Measurements from ENCODE around the gene SMIM38.

SMIM38 gene

DNA sequence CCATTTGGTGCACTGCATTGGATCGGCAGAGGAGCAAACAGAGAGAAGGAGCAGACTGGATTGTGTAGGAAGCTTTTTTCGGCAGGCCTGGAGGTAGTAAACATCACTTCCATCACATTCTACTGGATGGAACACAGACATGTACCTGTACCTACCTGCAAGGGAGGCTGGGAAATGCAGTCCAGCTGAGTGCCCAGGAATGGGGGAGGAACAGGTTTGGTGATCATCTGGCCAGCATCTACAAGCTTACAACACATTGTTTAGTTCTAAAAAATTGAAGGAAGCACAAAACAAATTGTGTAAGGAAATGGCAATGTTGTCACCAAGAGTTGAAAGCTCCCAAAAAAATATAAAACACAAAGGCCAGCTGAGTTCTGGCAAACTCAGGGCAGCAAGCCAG, 19.1 kb downstream of the SMIM38 start:
- no peak for TF ChIP-seq FOXP2 (optimal IDR thresholded peaks at IDR 0.05; ENCODE audit: borderline replicate concordance, extremely low read depth, extremely low read length, insufficient read depth)
- no peak for TF ChIP-seq SIN3A (IDR thresholded peaks at IDR 0.05; ENCODE audit: borderline replicate concordance, insufficient read depth, low read length)
- TF ChIP-seq POLR2AphosphoS5 (IDR thresholded peaks at IDR 0.05; ENCODE audit: low read depth, low read length), result no peak
- no peak for TF ChIP-seq REST (IDR thresholded peaks at IDR 0.05; ENCODE audit: insufficient read depth in 1 of 2, low read depth in 2 of 2, low read length in 2 of 2)

DNA sequence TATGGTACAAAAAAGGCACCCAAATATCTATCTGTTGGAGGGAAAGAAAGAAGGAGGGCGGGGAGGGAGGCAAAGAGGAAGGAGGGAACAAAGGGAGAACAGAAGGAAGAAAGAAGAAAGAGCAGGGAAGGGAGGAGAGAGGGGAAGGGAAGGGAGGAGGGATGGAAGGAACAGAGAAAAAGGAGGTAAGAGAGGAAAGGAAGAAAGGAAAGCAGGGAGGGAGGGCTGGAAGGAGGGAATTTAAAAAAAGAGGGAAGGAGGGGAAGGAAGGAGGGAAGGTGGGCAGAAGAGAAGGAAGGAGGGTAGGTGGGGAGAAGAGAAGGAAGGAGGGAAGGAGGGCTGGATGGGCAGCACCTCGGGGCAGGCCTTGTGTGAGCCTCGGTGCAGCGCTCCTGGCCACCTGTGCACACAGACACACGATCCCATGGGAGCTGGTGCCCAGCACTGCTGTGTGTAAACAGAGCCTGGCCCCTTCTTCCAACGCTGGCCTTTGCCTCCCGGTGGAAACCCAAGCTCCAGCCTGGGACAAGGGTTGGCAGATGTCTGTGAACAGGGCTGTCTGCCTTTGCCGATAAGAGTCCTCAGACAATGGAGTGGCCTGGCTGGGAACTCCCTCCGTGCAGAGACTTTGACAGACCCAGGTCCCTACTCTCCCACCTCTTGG, 23.2 kb downstream of the SMIM38 start:
- TF ChIP-seq SIN3A (IDR thresholded peaks at IDR 0.05; ENCODE audit: borderline replicate concordance, insufficient read depth, low read length), result no peak
- TF ChIP-seq FOXP2 (optimal IDR thresholded peaks at IDR 0.05; ENCODE audit: borderline replicate concordance, extremely low read depth, extremely low read length, insufficient read depth), result no peak
- TF ChIP-seq REST (IDR thresholded peaks at IDR 0.05; ENCODE audit: insufficient read depth in 1 of 2, low read depth in 2 of 2, low read length in 2 of 2), result no peak
- TF ChIP-seq TAF1 (IDR thresholded peaks at IDR 0.05; ENCODE audit: borderline replicate concordance, insufficient read depth, low read length), result no peak
- no peak for TF ChIP-seq POLR2AphosphoS5 (IDR thresholded peaks at IDR 0.05; ENCODE audit: low read depth, low read length)

DNA sequence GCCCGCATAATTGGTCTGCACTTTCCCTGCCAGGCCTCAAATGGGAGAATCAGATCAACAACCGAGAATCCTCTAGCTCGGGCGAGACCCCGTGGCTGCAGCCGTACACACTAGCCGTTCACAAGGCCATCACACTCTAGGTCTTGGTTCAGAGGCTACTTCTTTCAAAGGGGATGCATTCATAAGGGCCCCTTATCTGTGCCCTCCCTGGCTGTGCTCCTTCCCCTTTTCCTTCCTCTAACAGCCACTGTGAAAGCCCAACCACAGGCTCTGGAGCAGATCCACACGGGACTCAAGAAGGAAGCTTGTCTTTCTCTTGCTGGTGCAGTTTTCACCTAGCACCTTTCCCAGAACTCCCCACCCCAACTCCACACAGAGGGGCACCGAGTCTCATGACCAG, 24.5 kb downstream of the SMIM38 start:
- TF ChIP-seq REST (IDR thresholded peaks at IDR 0.05; ENCODE audit: insufficient read depth in 1 of 2, low read depth in 2 of 2, low read length in 2 of 2), result no peak
- no peak for TF ChIP-seq SIN3A (IDR thresholded peaks at IDR 0.05; ENCODE audit: borderline replicate concordance, insufficient read depth, low read length)
- TF ChIP-seq FOXP2 (optimal IDR thresholded peaks at IDR 0.05; ENCODE audit: borderline replicate concordance, extremely low read depth, extremely low read length, insufficient read depth), result no peak
- no peak for TF ChIP-seq TAF1 (IDR thresholded peaks at IDR 0.05; ENCODE audit: borderline replicate concordance, insufficient read depth, low read length)
- TF ChIP-seq POLR2AphosphoS5 (IDR thresholded peaks at IDR 0.05; ENCODE audit: low read depth, low read length), result no peak

- no peak for TF ChIP-seq REST (IDR thresholded peaks at IDR 0.05; ENCODE audit: insufficient read depth in 1 of 2, low read depth in 2 of 2, low read length in 2 of 2)
- TF ChIP-seq TAF1 (IDR thresholded peaks at IDR 0.05; ENCODE audit: borderline replicate concordance, insufficient read depth, low read length), result no peak
- no peak for TF ChIP-seq FOXP2 (optimal IDR thresholded peaks at IDR 0.05; ENCODE audit: borderline replicate concordance, extremely low read depth, extremely low read length, insufficient read depth)
- TF ChIP-seq POLR2AphosphoS5 (IDR thresholded peaks at IDR 0.05; ENCODE audit: low read depth, low read length), result no peak
- TF ChIP-seq SIN3A (IDR thresholded peaks at IDR 0.05; ENCODE audit: borderline replicate concordance, insufficient read depth, low read length), result no peak
These were observed 25.0 kb downstream of the SMIM38 start for GRCh38 chr11:69180726-69181125.

Data from PFSK-1 (cell line).